ENCODE results near the gene TEK.
A peak's percentile ranks its signal among the peaks of the same experiment; 100 is the strongest.

The TEK gene

GRCh38 chr9:27151693-27152404 is 42.8 kb downstream of the TEK start:
- CTCF ChIA-PET: no interaction called here
- DNase-seq (ENCODE audit: low read depth, low spot score): no peak
- POLR2A ChIA-PET: no interaction called here
- H3K4me3 ChIP-seq (ENCODE audit: low read depth, low read length): no peak overlapping the region
- TF ChIP-seq, protein P1, sequence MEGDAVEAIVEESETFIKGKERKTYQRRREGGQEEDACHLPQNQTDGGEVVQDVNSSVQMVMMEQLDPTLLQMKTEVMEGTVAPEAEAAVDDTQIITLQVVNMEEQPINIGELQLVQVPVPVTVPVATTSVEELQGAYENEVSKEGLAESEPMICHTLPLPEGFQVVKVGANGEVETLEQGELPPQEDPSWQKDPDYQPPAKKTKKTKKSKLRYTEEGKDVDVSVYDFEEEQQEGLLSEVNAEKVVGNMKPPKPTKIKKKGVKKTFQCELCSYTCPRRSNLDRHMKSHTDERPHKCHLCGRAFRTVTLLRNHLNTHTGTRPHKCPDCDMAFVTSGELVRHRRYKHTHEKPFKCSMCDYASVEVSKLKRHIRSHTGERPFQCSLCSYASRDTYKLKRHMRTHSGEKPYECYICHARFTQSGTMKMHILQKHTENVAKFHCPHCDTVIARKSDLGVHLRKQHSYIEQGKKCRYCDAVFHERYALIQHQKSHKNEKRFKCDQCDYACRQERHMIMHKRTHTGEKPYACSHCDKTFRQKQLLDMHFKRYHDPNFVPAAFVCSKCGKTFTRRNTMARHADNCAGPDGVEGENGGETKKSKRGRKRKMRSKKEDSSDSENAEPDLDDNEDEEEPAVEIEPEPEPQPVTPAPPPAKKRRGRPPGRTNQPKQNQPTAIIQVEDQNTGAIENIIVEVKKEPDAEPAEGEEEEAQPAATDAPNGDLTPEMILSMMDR (IDR thresholded peaks at IDR 0.05; ENCODE audit: insufficient read depth, low read length, missing control alignments): no peak

DNA sequence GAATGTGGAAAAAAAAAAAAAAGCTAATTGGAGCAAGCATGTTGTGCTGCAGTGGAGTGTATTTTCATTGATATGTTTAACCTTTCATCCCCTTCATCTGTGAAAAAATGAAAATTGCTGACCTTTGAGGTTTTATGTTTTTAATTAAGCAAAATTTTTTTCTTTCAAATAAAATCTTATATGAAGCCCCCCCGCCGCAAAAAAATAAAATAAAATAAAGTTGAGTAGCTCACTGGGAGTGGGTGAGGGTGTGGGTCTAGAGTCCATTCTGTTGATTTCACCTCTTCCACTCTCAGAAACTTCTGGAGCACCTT is 43.3 kb downstream of the TEK start:
- CTCF ChIA-PET: no interaction called here
- POLR2A ChIA-PET: no interaction called here

DNA sequence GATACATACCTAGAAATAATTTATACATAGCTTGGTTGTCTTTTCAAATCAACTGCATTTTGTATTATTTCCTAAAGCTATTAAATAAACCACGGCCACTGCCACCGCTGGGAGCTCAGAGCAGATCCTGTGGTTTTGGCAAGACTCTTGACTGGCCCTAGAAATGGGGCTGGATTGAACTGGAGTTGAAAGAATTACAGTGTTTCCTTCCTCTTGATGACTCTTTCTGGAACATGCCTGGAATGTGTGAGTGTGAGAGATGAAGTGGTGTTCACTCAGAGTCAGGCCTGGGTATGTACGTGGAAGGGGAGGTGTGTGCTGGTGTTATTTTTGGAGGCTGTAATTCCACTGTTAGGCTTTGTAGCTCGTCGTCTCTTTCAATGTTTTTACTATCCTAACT is 45.9 kb downstream of the TEK start:
- DNase-seq (ENCODE audit: low read depth, low spot score): peak; percentile 78
- ChIA-PET CTCF (interaction anchor here (1.1 to 2.1 kb wide), 3 partner anchors 10 to 122 kb away, joined by 3 to 6 read pairs (median 3); no protein-coding TSS in a partner anchor), POLR2A (interaction anchor here (0.9 to 1.6 kb wide), 3 partner anchors 30 to 208 kb away, joined by 3 to 7 read pairs (median 3); partner anchors contain the start of gene PLAA)
- no peak overlapping the region for H3K4me3 ChIP-seq (ENCODE audit: low read depth, low read length)
- TF ChIP-seq, protein P1 (IDR thresholded peaks at IDR 0.05; ENCODE audit: insufficient read depth, low read length, missing control alignments): no peak

More for the DNA sequence above, 43.3 kb downstream of the TEK start:
- H3K4me3 ChIP-seq (ENCODE audit: low read depth, low read length): no peak overlapping the region
- TF ChIP-seq, protein P1 (IDR thresholded peaks at IDR 0.05; ENCODE audit: insufficient read depth, low read length, missing control alignments): no peak
- DNase-seq (ENCODE audit: low read depth, low spot score): no peak

DNA sequence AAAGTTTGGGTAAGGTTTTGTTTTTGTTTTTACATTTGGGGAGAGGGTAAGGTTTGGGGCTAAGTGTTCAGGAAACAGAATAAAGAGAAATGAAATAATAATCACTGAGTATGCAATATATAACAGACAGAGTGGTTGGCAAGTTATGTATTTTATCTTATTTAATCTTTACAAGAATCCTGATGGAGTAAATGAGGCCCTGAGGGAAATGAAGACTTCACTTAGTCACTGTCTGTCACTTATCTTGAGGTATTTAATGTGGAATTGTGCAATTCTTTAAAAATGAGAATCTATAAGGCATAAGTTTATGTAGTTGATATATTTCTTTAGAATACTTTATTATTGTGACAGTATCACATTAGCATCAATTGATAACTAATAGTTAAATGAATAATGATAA is 48.1 kb downstream of the TEK start:
- ChIA-PET CTCF (interaction anchor here (1.1 kb wide), 1 partner anchor 126 kb away, joined by 3 read pairs; no protein-coding TSS in a partner anchor), POLR2A (no interaction called here)
- DNase-seq (ENCODE audit: low read depth, low spot score): no peak
- no peak overlapping the region for H3K4me3 ChIP-seq (ENCODE audit: low read depth, low read length)
- TF ChIP-seq, protein P1 (IDR thresholded peaks at IDR 0.05; ENCODE audit: insufficient read depth, low read length, missing control alignments): no peak

- CTCF ChIA-PET: no interaction called here
- POLR2A ChIA-PET: no interaction called here
- no peak overlapping the region for H3K4me3 ChIP-seq (ENCODE audit: low read depth, low read length)
- DNase-seq (ENCODE audit: low read depth, low spot score): no peak
- TF ChIP-seq, protein P1 (IDR thresholded peaks at IDR 0.05; ENCODE audit: insufficient read depth, low read length, missing control alignments): no peak
Observed at GRCh38 chr9:27157736-27158135, 48.7 kb downstream of the TEK start.

DNA sequence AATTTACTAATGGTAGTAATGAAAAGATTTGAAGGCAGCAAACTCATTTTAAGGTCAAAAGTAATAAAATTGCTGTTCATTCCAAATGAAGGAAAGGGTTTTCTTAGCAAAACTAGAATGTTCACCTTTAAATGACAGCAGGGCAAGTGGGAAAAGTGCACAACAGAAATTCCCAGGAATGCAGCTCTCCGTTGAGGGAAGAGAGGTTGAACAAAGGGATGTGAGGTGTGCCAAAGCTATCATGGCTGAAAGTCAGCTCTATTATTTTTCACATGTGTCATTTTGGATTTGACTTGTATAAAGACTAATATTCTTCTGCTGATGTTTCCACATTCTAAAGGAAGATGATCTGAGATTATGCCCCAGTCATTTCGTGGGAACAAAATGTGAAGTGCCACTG is 51.6 kb downstream of the TEK start:
- TF ChIP-seq, protein P1 (IDR thresholded peaks at IDR 0.05; ENCODE audit: insufficient read depth, low read length, missing control alignments): no peak
- DNase-seq (ENCODE audit: low read depth, low spot score): no peak
- POLR2A ChIA-PET: no interaction called here
- H3K4me3 ChIP-seq (ENCODE audit: low read depth, low read length): no peak overlapping the region
- CTCF ChIA-PET: no interaction called here
